GM19035 (cell line): ENCODE results near the gene ARSD.
"Not testable (repeated sequence)": the region's sequence is repeated elsewhere in the genome, so short reads cannot be mapped to it uniquely, and the experiment has no call there.

ENCODE experiments used
- ATAC-seq: cut with Tn5 transposase; IDR thresholded peaks from one replicate; pipeline ENCODE4 v1.9.1; 2021; ENCODE audit not compliant: unreplicated experiment

Gene ARSD

DNA sequence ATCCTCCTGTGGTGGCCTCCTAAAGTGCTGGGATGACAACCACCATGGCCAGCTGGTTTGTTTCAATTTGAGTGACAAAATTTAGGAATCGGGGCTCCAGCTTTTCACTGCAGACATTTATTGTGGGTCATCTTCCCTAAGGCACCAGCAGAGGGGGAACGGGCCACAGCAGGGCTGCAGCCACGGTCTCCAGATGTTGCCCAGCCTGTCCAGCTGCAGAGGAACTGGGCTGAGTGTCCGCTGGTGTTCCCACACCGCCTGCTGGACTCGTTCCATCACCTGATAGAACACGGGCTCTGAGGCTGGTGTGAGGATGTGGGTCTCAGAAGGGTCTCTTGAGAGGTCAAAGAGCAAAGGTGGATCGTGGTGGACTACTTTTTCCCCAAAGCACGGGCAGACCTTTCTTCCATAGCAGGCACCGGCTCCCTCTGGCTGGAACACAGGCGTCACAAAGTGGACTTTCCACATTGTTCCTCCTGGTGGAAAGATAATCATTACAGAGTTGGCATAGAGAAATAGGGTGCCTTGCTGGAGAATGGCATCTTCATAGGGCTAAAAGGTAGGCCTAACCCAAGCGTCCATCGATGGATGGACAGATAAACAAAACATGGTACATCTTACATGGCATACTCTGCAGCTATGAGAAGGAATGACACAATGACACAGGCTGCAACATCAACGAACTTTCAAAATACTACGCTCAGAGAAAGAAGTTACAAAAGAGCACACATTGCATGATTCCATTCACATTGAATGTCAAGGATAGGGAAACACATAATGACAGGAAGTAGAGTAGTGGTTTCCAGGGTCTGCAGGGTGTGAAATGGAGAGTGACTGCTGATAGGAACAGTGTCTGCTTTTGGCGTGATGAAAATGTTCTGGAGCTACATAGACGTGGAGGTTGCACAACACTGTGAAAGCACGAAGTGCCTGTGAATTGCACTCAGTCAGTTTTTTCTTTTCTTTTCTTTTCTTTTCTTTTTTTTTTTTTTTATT is 5.9 kb upstream of the ARSD start:
- no peak for ATAC-seq

DNA sequence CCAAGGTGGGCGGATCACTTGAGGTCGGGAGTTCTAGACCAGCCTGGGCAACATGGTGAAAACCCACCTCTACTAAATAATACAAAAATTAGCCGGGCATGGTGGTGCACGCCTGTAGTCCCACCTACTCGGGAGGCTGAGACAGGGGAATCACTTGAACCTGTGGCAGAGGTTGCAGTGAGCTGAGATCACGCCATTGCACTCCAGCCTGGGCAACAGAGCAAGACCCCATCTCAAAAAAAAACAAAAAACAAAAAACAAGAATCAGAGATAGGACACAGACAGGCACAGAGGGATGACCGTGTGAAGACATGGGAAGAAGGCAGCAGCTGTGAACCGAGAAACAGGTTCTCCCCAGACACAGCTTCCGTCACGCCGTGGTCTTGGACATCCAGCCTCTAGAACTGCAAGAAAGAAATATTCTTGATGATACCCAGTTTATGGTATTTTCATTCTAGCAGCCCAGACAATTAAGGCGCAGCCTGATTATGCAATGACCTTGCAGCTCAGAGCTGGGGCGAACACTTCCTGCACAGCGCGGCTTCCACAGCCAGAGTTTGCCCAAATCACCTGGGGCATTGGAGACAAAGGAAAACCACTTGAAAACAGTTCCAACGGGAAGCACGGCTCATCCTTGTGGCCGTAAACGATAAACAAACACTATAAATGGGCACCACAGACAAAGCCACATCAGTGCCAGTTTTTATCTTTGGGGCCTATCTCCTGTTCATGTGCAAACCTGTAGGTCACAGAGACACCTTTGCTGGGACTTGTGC is 4.2 kb upstream of the ARSD start:
- ATAC-seq: no peak

DNA sequence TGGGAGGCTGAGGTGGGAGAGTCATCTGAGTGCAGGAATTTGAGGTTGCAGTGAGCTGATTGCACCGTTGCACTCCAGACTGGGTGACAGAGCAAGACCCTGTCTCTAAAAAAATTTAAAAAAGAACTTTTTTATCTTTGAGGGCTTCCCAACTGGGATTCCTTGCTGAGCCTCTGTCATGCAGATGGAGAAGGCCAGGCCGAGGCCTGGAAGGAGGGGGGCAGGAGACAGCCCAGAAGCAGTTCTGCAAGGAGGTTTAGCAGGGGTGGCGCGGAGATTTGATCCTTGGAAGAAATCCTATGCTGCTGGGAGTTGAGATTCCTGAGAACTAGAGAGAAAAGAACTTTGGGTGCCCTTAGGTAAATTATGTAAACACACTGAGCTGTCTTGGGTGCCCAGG is 2.5 kb upstream of the ARSD start:
- no peak for ATAC-seq

DNA sequence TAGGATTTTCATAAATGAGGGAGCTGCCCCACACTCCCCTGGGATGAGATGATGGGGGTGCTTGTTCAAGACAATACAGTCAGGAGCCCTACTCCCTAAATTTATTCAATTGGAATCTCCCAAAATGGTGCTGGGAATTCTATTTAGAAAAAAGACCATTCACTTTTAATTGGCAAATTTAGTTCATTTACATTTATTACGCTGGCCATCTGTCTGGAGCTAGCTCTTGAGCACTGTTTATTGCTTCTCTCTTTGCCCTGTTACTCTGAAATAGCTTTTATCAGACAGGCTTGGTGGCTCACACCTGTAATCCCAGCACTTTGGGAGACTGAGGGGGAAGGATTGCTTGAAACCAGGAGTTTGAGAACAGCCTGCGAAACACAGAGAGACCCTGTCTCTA is 2.0 kb upstream of the ARSD start:
- ATAC-seq: no peak

DNA sequence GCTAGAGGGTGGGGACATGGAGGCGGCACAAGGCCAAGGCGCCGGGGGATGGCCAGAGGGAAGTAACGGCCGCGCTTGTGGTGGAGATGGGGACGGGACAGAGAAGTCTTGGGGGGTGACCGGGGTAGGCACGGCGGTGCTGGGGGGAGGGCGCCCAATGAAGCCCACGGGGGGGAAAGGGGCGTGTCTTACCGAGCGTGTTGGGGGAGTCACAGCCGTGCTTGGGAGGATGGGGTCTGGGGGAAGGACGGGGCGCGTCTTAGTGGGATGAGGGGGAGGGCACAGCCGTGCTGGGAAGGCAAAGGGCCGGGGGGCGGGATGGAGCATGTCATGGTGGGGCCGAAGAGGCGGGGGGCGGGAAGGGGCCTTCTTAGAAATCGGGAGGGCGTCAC is 952 bp downstream of the ARSD start:
- no peak for ATAC-seq

DNA sequence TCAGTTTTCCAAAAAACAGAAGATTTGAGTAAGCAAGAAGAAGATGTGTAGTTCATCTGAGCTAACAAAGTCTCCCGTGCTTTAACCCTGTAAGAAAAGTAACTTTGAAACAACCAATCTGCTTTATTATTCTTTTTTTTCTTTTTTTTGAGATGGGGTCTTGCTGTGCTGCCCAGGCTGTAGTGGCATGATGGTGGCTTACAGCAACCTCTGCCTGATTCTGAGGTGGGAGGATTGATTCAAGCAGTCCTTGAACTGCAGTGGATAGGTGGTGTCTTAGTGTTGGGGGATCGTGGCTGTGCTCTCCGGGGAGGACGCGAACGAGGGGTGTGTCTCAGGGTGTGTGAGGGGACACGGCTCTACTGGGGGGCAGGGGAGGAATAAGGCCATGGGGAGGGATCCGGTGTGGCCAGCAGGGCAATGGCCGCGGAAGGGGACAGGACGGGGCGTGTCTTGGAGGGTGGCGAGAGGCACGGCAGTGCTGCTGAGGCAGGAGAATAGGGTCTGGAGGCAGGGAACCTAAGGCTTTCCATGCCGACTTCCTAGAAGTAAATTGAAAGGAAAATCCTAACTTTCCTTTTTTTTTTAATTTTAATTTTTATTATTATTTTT is 2.4 kb downstream of the ARSD start:
- no peak for ATAC-seq

DNA sequence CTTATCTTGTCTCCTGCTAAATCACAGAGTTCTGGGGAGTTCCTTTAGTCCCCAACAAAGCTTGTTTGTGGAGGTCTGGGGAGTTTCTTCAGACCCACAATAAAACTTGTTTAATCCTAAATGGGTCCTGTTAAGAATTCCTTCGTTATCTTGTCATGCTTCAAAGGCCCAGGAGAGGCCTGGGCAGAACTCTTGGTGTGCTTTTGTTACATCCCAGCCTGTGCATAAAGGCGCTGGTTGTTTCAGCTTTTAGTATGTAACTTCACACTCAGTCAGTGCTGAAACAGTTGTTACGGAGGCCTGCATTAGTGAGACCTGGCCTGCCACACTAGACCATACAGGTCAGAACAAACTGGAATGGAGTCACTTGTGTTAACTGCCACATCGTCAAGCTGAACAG is 2.9 kb downstream of the ARSD start:
- not testable (repeated sequence) for ATAC-seq

DNA sequence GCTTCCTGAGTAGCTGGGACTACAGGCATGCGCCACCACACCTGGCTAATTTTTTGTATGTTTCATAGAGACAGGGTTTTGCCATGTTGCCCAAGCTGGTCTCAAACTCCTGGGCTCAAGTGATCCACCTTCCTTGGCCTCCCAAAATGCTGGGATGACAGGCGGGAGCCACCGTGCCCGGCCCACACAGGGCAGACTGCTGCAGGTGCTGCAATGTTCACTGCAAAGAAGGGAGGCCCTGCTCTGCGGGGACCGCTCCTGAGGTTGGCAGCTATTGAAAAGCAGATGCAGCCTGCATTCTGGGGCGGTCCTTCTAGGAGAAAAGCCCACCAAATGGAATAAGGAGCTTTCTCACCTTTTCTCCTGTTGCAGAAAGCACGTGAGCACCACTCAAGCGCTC is 5.0 kb downstream of the ARSD start:
- no peak for ATAC-seq

DNA sequence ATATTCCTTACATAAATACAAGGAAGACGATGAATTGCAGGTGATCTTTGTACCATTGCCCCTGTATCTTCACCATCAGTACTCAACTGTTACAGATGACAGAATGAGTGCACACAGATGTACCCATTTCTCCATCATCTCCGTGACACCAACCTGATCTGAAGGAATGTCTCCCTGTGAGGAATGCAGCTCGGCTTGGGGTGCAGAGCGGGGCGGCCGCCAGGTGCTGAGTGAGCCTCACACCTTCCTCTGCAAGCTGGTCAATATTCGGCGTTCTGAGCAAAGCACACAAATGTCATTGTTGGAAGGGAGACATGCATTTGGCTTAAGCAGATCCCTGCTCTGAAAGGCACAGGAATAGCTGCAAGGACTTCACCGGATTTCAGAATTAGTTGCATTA is 7.4 kb downstream of the ARSD start:
- ATAC-seq: no peak

DNA sequence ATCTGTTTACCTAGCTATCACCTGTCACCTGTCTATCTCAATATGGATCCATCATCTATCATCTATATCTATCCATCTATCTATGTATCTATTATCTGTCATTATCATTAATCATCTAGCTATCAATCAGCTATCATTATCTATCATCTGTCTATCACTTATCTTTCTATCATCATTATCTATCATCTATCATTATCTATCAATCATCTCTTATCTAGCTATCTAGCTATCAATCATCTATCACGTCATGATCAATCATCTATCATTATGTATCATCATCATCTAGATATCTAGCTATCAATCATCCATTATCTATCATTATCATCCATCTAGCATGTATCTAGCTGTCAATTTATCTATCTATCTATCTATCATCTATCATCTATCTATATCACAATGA is 7.9 kb downstream of the ARSD start:
- ATAC-seq: no peak

DNA sequence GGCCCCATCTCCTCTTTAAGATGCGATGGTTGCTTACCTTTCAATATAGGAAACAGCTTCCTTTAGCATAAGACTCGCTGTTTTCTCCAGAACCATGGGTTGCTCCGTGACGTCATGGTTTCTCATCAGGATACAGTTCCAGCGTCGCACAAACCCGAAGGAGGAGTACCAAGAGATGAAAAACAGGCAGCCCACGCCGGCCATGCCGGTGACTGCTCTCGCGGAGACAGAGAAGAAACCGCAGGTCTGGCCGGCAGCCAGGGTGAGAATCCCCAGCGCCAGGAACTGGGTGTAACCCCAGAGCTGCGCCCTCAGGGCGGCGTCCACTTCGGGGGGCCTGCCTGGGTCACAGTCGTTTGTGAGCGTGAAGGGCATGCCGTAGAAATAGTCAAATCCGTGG is 11.4 kb downstream of the ARSD start:
- ATAC-seq: no peak

DNA sequence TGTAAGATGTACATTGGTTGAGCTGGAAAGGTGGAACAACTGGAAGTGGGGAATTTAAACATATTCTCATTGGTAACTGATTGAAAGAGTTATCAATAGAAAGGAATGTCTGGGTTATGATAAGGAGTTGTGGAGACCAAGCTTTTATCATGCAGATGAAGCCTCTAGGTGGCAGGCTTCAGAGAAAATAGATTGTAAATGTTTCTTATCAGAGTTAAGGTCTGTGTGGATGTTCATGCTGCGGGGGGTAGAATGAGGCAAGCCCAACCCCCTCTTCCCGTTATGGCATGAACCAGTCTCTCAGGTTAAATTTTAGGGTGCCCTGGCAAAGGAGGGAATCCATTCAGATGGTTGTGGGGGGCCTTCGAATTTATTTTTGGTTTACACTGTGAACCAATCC is 16.0 kb downstream of the ARSD start:
- ATAC-seq: no peak

DNA sequence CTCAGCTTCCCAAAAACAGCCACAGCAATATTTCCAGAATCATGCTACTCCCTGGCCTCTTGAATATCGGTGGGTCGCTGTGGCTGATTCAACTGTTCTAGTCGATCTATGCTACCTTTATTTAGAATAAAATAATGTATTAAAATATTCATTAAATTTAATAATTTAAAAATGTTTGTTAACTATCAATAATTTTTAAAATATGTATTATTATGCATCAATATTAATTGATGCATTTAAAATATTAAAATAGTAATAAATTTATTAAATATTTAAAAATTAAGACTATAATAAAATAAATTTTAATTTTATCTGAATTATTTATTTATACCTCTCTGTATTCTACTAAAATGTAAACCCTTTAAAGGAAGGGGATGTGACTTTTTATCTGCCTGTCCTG is 19.0 kb downstream of the ARSD start:
- ATAC-seq: no peak

DNA sequence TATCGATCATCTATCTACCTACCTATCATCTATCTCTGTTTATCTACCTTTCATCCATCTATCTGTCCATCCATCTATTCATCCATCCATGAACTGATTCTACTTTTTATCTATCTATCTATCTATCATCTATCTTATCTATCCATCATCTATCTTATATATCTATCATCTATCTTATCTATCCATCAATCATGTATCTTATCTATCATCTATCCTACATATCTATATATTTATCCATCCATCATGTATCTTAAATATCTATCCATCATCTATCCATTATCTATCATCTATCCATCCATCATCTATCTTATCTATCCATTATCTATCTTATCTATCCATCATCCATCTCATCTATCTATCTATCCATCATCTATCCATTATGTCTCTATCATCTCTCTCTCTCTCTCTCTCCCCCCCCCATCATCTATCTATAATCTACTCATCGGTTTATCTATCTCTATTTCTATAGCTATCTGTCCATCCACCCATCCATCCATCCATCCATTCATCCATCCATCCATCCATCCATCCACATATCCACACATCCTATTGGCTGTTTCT is 20.9 kb downstream of the ARSD start:
- no peak for ATAC-seq

DNA sequence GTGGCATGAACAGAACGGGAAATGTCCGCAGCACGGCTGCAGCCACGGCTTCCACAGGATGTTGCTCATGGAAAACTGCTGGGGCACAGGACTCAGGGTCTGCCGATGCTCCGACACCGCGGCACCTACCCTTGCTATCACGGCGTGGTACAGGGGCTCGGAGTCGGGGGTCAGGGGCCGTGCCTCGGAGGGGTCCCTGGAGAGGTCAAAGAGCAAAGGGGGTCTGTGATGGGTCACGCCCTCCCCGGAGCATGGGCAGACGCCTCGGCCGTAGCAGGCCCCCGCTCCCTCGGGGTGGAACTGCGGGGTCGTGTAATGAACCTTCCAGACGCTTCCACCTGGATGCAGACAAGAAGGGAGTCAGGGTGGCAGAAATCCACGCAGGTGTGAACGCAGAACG is 21.8 kb downstream of the ARSD start:
- no peak for ATAC-seq

DNA sequence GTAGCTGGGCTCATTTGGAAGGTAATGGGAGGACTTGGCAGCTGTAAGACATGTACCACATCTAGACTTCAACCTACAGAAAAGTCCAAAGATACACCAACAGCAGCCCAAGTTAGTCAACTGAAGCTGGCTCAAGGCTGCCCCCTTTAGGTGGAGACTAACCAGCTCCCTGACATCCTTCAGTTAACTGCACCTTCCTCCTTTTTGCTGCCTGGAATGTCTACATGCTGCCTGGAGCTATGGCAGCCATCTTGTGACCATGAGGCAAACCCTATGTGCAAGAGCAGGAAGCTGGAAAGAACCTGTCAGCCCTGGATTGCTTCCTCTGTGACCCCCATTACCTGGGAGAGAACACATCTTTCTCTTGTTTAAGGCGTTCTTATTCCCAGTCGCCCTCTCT is 25.8 kb downstream of the ARSD start:
- no peak for ATAC-seq

DNA sequence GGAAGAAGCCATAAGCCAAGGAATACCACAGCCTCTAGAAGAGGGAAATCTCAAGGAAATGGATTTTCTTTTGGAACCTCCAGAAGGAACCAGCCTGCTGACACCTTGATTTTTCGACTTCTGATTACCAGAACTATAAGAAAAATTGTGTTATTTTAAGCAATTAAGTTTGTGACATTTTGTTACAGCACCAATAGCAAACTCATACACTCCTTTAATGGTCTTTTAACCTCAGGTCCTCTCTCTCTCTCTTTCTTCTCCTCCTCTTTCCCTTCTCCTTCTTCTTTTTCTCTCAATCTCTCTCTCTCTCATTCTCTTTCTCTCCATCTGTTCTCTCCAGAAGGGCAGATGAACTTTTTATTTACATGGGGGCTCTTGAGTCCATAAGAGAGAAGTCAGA is 26.3 kb downstream of the ARSD start:
- ATAC-seq: no peak

DNA sequence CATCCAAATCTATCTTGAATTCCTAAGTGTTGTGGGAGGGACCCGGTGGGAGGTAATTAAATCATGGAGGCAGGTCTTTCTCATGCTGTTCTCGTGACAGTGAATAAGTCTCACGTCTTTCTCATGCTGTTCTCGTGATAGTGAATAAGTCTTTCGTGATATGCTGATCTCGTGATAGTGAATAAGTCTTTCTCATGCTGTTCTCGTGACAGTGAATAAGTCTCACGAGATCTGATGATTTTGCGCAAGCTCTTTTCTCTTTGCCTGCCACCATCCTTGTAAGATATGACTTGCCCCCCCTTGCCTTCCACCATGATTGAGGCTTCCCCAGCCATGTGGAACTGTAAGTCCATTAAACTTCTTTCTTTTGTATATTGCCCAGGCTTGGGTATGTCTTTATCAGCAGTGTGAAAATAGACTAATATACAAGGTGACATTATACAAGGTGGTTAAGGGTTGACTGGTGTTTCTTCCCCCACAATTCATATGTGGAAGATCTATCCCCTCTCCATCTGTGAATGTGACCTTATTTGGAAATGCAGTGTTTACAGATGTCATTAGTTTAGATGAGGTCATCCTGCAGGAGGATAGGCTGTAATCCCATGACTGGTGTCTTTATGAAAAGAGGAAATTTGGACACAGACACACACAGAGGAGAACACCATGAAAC is 27.6 kb downstream of the ARSD start:
- no peak for ATAC-seq

DNA sequence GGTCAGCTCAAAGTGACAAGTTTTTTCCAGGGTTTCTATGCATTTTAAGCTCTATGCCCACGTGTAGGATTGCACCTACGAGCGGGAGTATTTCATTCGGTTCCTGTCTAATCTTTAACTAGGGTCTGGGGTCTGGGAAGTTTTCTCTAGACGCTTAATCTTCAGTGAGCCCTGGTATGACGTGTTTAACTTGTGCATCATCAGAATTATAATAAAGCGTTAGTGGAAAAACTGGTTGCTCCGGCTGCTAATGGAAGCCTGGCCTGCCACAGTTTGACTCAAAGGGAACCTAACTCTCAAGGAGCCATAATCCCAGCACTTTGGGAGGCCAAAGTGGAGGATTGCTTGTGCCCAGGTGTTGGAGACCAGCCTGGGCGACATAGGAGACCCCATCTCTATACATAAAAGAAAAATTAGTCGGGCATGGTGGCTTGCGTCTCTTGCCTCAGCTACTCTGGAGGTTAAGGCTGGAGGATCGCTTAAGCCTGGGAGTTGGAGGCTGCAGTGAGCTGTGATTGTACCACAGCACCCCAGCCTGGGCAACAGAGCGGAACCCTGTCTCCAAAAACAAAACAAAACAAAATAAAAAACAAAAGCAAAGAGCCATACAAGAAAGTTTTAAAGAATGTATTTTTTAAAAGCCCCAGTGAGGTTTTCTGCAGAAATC is 30.2 kb downstream of the ARSD start:
- no peak for ATAC-seq
